BE2C (cell line): ENCODE results near the gene MPP4.

Experiments used
- DNase-seq: peaks from one replicate; pipeline ENCODE4 v3.0.0-alpha.2; 2020
- H3K27me3 ChIP-seq: fragments of 250-450 bp; sonication (Bioruptor Pico); 2 replicates; pipeline ENCODE4 v1.5.1; 2020; ENCODE audit warnings: mild to moderate bottlenecking
- H3K36me3 ChIP-seq: fragments of 250-450 bp; sonication (Bioruptor Pico); 2 replicates; pipeline ENCODE4 v1.5.1; 2020; ENCODE audit warnings: mild to moderate bottlenecking
- H3K4me1 ChIP-seq: fragments of 250-450 bp; sonication (Bioruptor Pico); 2 replicates; pipeline ENCODE4 v1.5.1; 2020
- H3K4me3 ChIP-seq: 2 replicates; pipeline ENCODE4 v1.5.1; 2011; ENCODE audit warnings: low read depth, low read length
- H3K9me3 ChIP-seq: fragments of 250-450 bp; sonication (Bioruptor Pico); 2 replicates; pipeline ENCODE4 v1.5.1; 2020
- TF ChIP-seq, protein P1 (sequence below): IDR thresholded peaks from 2 replicates; pipeline ENCODE4 v1.5.1; 2012; ENCODE audit warnings: mild to moderate bottlenecking, low read depth, low read length

The MPP4 gene

DNA sequence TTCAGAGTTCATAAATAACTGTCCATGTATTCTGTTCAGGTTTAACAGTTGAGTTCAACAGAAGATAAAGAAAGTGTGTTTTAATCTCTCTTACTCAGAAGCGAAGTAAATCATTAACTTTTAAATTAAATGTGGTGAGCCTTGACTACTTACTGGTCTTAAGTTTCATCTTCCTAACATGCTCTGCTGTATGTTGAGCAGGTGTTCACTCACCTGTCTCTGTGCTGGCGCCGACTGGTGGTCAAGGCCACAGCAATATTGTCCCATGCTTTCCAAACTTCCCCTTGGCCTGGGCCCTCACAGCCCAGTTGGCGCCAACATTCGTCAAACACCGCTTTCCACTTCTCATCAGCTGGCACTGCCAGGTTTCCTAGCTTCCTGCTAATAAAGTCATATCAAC, 17.0 kb upstream of the MPP4 start:
- H3K4me3 ChIP-seq, result no peak overlapping the region
- H3K9me3 ChIP-seq, result no peaks in the 10 kb centered on the region
- TF ChIP-seq, protein P1, sequence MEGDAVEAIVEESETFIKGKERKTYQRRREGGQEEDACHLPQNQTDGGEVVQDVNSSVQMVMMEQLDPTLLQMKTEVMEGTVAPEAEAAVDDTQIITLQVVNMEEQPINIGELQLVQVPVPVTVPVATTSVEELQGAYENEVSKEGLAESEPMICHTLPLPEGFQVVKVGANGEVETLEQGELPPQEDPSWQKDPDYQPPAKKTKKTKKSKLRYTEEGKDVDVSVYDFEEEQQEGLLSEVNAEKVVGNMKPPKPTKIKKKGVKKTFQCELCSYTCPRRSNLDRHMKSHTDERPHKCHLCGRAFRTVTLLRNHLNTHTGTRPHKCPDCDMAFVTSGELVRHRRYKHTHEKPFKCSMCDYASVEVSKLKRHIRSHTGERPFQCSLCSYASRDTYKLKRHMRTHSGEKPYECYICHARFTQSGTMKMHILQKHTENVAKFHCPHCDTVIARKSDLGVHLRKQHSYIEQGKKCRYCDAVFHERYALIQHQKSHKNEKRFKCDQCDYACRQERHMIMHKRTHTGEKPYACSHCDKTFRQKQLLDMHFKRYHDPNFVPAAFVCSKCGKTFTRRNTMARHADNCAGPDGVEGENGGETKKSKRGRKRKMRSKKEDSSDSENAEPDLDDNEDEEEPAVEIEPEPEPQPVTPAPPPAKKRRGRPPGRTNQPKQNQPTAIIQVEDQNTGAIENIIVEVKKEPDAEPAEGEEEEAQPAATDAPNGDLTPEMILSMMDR, result no peak
- DNase-seq, result no peak
- H3K27me3 ChIP-seq, result no peaks in the 10 kb centered on the region
- H3K36me3 ChIP-seq, result peaks cover 10% of the 10 kb centered on the region
- H3K4me1 ChIP-seq, result no peaks in the 10 kb centered on the region

DNA sequence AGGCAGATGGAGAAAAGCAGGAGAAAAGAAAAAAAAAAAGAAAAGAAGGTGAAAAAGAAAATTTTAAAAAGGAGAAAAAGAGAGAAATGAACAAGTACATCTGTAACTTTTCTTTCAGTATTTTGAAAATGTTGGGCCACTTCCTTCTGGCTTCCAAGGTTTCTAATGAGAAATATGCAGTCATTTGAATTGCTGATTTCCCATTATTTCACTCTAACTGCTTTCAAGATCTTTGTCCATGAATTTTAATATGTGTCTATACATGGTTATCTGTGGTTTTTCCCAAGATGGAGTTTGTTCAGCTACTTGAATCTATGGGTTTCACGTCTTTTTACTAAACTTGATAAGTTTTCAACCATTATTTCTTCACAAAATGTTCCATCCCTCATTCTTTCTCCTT, 14.3 kb upstream of the MPP4 start:
- no peaks in the 10 kb centered on the region for H3K27me3 ChIP-seq
- TF ChIP-seq, protein P1, result no peak
- H3K4me3 ChIP-seq, result no peak overlapping the region
- DNase-seq, result no peak
- no peaks in the 10 kb centered on the region for H3K4me1 ChIP-seq
- H3K36me3 ChIP-seq, result peaks cover 10% of the 10 kb centered on the region
- no peaks in the 10 kb centered on the region for H3K9me3 ChIP-seq

DNA sequence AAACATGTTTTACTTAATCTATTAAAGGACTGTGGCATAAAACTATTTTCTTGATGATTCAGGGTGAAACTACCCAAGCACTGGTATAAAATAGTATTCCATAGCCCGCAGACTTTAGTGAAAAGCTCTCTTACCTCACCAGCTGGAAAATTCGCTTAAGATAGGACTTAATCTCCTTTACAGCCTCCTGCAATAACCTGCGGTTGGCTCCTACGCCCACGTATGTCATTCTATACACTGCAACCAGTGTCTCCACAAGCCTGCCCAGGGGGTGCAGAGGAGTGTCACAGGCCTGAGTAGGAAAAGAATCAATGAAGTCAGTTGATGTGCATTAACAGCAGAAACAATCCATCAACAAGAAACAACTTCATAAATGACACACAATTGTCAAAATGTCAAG, 11.3 kb upstream of the MPP4 start:
- H3K9me3 ChIP-seq, result no peaks in the 10 kb centered on the region
- peaks cover 8% of the 10 kb centered on the region for H3K36me3 ChIP-seq
- TF ChIP-seq, protein P1, result no peak
- no peaks in the 10 kb centered on the region for H3K4me1 ChIP-seq
- DNase-seq, result no peak
- H3K27me3 ChIP-seq, result no peaks in the 10 kb centered on the region
- no peak overlapping the region for H3K4me3 ChIP-seq

DNA sequence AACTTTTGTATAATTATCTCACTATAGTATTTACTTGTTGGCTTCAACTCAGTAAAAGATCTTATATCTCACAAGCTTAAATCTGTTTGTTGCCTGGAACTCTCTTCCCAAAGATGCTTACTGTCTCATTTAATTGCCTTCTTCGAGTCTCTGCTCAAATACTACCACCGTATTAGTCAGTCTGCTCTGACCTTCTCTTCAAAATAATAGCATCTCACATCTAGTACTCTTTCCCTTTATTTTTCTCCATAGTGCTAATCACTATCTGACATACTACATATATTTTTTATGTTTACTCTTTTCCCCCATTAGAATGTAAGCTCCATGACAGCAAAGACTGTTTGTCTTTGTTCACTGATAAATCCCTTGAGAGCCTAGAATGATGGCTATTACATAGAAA, 10.6 kb upstream of the MPP4 start:
- H3K4me1 ChIP-seq, result no peaks in the 10 kb centered on the region
- no peaks in the 10 kb centered on the region for H3K27me3 ChIP-seq
- H3K9me3 ChIP-seq, result no peaks in the 10 kb centered on the region
- no peak for DNase-seq
- TF ChIP-seq, protein P1, result no peak
- H3K36me3 ChIP-seq, result peaks cover 2% of the 10 kb centered on the region
- no peak overlapping the region for H3K4me3 ChIP-seq

DNA sequence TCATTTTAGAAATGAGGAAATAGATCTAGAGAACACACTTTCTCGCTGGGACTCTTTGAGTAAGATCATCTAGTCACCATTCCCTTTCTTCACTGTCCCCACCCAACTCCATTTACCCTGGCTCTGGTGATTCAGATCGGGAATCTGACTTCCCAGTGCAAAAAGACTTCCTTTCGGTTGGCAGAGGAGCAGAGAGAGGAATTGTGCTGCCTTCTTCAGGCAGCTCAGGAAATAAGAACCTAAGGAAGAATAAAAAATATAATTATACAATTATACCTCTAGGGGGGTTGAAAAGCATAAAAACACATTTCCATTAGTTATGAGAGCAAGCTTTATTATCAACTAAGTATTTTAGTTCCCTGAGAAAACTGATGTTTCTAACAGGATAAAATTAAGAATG, 9.3 kb upstream of the MPP4 start:
- Histone ChIP-seq H3K36me3 (no peaks in the 10 kb centered on the region; the same call in 1 of the 2 replicates), H3K4me1 (no peaks in the 10 kb centered on the region), H3K27me3 (no peaks in the 10 kb centered on the region), H3K4me3 (no peak overlapping the region), H3K9me3 (no peaks in the 10 kb centered on the region)
- DNase-seq, result no peak
- TF ChIP-seq, protein P1, result peak; percentile 11; the same call in 1 of the 2 replicates

DNA sequence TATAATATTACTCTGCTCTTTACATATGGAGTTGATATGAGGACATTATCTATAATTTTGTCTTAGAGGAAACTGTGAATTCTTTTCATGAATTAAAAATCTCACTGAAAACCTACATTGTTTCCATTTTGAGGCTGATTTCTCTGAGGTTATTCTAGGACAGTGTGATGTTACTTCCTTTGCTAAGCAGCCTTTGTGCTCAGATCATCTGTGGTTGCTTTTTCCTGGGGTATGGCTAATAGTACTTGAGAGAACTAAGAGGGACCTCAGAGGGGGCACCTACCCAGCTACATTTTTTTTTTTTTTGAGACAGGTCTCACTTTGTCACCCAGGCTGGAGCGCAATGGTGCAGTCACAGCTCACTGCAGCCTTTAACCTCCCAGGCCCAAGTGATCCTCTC, 8.7 kb upstream of the MPP4 start:
- Histone ChIP-seq H3K4me3 (no peak overlapping the region), H3K9me3 (no peaks in the 10 kb centered on the region), H3K36me3 (no peaks in the 10 kb centered on the region; the same call in 1 of the 2 replicates), H3K4me1 (no peaks in the 10 kb centered on the region), H3K27me3 (no peaks in the 10 kb centered on the region)
- TF ChIP-seq, protein P1, result no peak
- no peak for DNase-seq
